Prostate gland (tissue), 2 donors: ENCODE results near the gene ALK.

ENCODE experiments used
- POLR2A ChIP-seq: fragments of 450-650 bp; IDR thresholded peaks from one replicate; pipeline ENCODE4 v1.6.1; 2016; ENCODE audit warnings: antibody characterized with exemption, mild to moderate bottlenecking
- TF ChIP-seq, protein P1 (sequence below), 4 experiments: fragments of 200-600 bp in 2 of 4; fragments of 450-650 bp in 2 of 4; sonication (generic) in 2 of 4; IDR thresholded peaks; 1 replicate in 3 of 4; 2 replicates in 1 of 4; pipeline ENCODE4 v1.5.1; 2016 to 2019; ENCODE audit warnings: antibody characterized with exemption in 4 of 4, mild to moderate bottlenecking in 2 of 4, moderate library complexity in 2 of 4

DNA sequence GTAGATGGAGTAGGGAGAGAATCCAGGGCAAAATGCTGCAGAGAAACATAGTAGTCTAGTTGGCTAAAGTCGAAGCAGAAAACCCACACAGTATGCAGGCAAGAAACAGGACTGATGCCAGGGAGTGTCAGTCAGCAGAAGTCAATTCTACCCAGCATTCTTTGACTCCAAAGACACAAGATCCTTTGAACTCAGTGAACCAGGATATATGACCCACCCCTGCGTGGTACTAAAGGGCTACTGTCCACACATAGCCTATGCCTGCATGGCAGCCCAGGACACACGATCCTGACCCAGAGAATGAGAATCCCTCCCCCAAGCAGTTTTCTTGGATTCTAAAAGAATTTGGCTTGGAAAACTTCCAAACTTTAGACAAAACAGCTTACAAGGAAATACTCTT lies 42.5 kb downstream of the ALK start:
- TF ChIP-seq, protein P1, sequence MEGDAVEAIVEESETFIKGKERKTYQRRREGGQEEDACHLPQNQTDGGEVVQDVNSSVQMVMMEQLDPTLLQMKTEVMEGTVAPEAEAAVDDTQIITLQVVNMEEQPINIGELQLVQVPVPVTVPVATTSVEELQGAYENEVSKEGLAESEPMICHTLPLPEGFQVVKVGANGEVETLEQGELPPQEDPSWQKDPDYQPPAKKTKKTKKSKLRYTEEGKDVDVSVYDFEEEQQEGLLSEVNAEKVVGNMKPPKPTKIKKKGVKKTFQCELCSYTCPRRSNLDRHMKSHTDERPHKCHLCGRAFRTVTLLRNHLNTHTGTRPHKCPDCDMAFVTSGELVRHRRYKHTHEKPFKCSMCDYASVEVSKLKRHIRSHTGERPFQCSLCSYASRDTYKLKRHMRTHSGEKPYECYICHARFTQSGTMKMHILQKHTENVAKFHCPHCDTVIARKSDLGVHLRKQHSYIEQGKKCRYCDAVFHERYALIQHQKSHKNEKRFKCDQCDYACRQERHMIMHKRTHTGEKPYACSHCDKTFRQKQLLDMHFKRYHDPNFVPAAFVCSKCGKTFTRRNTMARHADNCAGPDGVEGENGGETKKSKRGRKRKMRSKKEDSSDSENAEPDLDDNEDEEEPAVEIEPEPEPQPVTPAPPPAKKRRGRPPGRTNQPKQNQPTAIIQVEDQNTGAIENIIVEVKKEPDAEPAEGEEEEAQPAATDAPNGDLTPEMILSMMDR (IDR thresholded peaks at IDR 0.05), result no peak
- no peak for TF ChIP-seq POLR2A
